GM19193 (cell line): ENCODE measurements around the gene ACADVL.

Experiments used
- POLR2A ChIP-seq: IDR thresholded peaks from 4 replicates; pipeline ENCODE4 v1.6.1; 2011; ENCODE audit not compliant: insufficient read depth, insufficient read length; ENCODE audit errors: extremely low read depth

The ACADVL gene

DNA sequence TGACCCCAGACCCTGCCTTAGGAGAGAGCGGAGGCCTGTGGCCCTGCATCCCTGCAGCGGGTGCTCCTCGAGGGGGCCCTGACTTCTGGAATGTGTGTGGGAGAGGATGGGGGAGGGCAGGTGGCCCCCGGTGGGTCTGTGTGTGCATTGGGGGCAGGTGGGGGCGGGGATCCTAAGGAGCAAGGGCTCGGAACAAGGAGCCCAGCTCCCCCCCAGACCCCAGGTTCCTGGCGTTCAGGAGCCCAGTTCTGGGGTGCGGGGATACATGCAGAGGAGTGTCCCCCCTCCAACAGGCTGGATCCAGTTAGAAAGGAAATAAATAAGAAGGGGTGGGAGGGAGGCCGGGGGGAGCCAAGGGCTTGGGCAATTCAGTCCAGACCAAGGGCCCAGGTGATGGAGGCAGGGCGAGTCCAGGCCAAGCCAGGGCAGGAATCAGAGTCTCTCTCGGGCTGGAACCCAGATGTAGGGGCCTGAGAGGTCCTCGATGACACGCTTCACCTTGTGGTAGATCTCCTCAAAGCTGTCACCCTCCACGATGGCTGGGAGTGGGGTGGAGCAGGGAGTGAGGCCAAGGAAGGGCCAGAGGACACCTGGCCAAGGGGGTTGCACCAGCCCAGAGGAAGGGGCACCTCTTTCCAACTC lies 29.3 kb upstream of the ACADVL start:
- TF ChIP-seq POLR2A, result no peak

GRCh38 chr17:7191069-7191468 lies 28.7 kb upstream of the ACADVL start:
- TF ChIP-seq POLR2A, result no peak

DNA sequence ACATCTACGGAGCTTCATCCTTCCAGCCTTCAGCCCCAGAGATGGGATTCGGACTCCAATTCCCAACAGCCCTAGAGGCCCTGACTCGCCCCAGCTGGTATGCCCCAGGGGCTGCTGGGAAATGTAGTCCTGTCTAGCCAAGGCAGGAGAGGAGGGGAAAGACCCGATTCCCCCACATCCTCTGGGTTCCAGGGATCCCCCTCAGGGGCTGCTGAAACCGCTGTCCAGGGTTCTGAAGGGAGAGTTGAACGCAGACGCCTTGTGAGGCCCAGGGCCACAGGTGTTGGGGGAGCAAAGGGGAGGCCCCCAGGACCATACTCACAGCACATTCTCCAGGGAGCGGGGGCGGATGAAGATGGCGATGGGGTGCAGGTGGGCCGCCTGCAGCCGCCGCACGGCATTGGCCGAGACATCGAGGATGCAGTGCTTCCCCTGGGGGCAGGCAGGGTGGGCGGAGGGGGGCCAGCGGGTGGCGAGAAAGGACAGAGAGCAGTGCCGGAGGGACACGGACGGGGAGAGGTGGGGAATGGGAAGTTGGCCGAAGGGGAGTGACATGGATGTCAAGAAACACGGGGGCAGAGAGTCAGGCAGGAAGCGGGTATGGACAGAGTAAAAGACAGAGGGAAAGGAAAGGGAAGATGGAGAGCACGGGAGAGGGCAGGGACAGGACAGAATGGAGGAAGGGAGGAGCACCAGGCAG lies 28.0 kb upstream of the ACADVL start:
- TF ChIP-seq POLR2A, result no peak

GRCh38 chr17:7192271-7192937 lies 27.3 kb upstream of the ACADVL start:
- TF ChIP-seq POLR2A, result no peak

- TF ChIP-seq POLR2A, result no peak
These were observed 23.8 kb upstream of the ACADVL start for GRCh38 chr17:7195971-7196370.

GRCh38 chr17:7196651-7197401 lies 22.9 kb upstream of the ACADVL start:
- TF ChIP-seq POLR2A, result no peak

GRCh38 chr17:7203391-7203790 lies 16.3 kb upstream of the ACADVL start:
- TF ChIP-seq POLR2A, result no peak

- no peak for TF ChIP-seq POLR2A
These were observed 15.4 kb upstream of the ACADVL start for GRCh38 chr17:7204336-7204735.

DNA sequence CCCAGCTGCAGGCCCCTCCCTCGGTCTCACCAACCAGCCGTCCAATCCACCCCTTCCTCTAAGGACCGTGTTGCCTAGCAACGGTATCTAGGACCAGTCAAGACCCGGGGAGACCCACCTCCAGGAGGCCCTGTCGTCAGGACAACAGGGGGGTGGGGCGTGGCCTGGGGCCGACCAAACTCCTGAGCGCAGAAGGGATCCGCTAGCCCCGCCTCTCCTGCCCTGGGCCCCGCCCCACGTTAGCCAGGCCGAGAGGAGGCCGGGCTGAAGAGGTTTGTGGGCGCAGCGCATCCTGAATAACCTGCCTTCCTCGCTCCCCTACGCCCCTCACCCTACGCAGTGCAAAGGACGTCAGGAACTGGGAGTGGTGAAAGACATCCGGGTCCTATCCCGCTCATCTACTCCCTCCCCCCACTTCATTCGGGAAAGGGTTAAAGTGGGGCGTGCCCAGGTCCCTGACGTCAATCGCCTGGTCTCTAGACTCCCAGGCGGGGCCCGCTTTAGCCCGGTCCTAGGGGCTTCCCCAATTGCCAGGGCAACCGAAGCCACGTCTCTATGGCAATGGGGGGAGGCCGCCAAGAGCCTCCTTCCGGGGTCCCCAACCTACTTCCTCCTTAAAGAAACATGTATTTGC lies 14.8 kb upstream of the ACADVL start:
- TF ChIP-seq POLR2A, result peak; percentile 30

DNA sequence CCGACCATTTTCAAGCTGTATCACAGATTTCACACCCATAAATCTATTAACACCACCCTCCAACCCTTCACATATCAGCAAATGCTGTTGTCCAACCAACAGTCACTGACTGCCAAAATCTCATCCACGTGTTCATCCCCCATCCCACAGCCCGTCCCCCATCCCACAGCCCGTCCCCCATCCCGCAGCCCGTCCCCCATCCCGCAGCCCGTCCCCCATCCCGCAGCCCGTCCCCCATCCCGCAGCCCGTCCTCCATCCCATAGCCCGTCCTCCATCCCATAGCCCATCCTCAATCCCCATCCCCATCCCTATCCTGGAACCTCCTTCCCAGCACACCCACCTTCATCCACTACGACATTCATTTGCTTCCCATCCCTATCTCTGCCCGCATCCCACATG lies 14.2 kb upstream of the ACADVL start:
- TF ChIP-seq POLR2A, result no peak

- TF ChIP-seq POLR2A, result no peak
These were observed 12.4 kb upstream of the ACADVL start for GRCh38 chr17:7207120-7208001.

DNA sequence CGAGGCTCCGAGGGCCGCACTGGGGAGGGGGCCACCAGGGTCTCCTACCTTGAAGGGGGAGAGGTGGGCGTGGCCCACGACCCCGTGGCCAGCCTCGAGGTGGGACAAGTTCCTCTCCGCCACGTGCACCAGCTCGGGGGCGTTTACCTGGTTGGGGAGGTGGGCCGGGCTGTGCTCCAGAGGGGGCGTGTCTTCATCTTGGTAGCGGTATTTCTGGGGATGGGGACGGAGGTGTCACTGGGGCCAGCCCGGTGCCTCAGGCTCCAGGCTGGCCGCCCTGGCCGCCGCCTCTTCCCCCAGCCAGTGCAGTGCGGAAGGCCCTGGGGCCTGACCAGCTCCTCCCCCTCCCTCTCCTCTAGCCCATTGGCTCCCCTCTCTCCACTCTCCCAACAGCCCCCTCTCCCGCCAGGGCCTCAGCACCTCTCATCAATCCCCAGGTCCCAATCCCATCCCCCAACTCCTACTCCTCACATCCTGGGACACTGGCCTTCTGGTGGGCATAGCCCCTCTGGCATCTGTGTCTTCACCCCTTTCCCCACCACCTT lies 11.6 kb upstream of the ACADVL start:
- no peak for TF ChIP-seq POLR2A

GRCh38 chr17:7208754-7209460 lies 10.8 kb upstream of the ACADVL start:
- no peak for TF ChIP-seq POLR2A
